OCI-LY3 (cell line): ENCODE measurements around the gene TSPAN1.

Experiments used
- CTCF ChIP-seq: fragments of 200-600, 300-600 bp; sonication (generic); IDR thresholded peaks from 2 replicates; pipeline ENCODE4 v1.5.1; 2014; ENCODE audit warnings: antibody characterized with exemption, low read length, low read depth
- EZH2phosphoT487 ChIP-seq: fragments of 200-600 bp; shearing (Covaris generic); IDR thresholded peaks from 2 replicates; pipeline ENCODE4 v1.6.1; 2018; ENCODE audit warnings: antibody characterized with exemption, mixed run types, low read depth

DNA sequence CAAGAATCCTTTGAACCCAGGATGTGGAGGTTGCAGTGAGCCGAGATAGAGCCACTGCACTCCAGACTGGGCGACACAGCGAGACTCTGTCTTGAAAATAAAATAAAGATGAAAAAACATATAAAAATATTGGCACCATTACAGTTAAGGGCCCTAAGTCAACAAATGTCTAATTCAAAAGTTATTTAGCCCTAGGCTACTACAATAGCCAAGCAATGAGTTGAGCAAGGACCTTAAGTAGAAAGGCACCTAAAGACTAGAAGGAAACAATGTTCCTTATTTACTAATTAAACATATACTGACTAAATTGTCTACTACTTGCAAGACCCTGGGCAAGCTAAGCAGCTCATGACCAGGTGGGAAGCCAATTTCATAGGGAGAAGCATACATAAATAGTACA, 46.5 kb upstream of the TSPAN1 start:
- TF ChIP-seq CTCF, result no peak
- no peak for TF ChIP-seq EZH2phosphoT487
